Stimulated activated CD8-positive, alpha-beta memory T cell treated with anti-CD3 and anti-CD28 coated beads, Interleukin-4, amount 100 ng/mL, for 48 hours (primary cell): ENCODE data around the gene PLCB2.

Source experiments
- DNase-seq: peaks from one replicate; pipeline ENCODE4 v3.0.0-alpha.2; 2020

PLCB2 gene

DNA sequence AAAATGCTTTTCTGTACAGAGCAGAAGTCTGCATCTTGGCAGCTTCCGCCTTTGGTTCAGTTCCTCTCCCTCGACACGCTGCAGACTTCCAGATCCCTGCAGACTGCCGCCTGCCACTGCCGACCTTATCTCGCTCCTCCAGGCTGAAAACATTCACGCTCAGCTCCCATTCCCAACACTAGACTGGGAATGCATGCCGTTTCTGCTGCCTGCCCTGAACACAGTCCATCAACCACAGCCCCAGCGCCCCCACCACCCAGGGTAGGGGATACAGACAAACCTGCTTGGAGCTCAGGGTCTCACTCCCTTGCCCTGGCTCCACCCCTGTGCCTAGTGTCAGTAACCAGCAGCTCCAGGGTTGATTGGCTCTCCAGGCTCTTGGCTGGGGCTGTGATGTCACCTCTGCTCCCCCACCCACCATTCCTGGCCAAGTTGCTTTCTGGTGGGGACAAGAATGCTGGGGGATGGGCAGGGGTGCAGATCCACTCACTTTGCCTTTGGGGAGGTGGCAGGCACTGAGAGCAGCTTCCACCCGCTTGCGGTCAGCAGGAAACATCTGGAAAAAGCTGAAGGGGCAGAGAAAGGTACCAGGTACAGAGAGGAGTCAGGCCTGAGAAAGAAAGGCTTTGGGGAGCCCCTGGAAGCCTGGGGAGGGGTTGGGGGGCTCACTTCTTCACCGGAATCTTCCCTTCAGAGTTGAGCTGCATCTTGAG, 6.1 kb downstream of the PLCB2 start:
- no peak for DNase-seq

- no peak for DNase-seq
These were observed 7.0 kb downstream of the PLCB2 start for GRCh38 chr15:40300771-40301170.

DNA sequence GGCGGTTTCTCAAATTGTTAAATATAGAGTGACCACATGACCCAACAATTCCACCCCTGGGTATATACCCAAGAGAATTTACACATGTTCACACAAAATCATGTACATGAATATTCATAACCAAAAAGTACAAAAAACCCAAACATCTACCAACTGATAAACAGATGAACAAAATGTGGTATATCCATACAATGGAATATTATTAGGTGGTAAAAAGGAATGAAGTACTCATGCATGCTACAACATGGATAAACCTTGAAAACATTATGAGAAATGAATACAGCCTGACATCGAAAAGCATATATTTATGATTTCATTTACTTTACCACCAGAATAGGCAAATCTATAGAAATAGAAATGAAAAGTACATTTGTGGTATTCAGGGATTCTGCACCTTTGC, 7.4 kb downstream of the PLCB2 start:
- no peak for DNase-seq

DNA sequence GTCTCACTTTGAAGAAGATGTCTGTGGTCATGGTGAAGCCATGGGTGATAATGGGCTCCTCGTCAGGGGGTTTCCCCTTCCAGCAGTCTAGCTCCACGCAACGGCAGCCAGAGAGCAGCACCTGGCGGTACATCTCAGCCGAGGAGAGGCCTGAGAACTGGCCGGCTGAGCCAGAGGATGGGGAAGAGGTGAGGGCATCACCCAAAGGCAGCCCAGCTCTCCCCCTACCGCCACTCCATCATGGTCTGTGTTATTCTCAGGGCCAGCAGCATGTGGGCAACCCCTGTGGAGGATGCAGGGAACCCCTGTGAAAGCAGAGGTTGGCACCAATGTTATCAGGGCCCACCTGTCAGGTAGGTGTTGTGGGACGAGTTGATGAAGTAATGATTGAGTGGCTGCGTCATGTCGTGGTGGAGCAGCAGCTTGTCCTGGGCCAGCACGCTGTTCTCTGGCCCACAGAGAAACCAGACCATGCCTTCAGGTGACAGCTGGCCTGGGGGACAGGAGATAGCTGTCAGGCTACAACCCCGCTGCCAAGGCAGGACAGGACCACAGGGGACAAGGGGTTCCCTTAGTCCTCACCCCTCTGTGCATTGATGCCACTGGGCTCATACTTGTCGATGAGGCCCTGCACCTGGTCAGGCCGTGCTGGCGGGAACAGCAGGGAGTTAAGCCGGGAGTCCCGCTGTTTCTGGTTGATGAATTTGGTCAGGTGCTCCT, 9.4 kb downstream of the PLCB2 start:
- DNase-seq = no peak

DNA sequence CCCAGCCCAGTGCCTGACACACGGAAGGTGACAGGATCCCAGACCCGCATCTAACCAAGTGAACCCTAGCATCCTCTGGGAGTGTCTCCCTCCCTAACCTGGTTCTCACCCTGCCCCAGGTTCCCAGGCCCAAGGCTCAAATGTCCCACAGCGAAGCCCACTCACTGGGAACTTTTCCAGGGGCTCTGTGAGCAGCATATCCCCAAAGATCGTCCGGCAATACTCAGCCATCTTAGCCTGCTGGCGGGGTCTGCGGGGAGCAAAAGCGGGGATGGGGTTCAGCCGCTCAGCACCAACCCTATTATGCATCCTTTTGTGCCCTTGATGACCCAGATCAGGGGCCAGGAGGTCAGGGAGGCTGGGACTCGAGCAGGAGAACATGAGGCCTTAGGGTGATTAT, 10.4 kb downstream of the PLCB2 start:
- DNase-seq = no peak

DNA sequence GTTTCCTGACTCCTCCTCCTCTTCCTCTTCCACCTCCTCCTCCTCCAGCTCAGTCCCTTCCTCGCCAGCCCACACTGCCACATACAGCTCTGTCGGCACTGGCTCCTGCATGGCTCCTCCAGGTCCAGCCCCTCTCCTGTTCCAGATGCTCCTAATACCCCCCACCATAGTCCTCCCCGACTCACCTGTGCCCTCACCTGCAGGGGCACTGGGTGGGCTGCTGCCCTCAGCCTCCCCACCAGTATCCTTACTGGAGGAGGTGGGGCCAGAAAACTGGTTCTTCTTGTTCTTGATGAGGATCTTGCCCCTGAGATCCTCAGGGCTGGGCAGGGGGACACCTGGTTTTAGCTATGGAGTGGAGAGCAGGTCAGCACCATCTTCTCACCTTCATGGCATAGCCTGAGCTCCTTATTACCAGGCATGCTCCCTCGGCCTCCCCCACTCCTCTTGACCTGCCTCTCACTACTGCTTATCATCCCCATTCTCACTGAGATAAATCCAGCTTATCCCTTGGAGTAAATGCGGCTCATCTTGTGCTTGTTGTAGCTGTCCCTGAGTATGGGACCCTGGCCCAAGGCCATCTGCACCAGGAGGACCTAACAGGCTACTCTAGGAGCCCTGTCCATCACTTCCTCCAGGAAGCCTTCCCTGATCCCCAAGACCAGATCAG, 11.0 kb downstream of the PLCB2 start:
- DNase-seq = no peak

DNA sequence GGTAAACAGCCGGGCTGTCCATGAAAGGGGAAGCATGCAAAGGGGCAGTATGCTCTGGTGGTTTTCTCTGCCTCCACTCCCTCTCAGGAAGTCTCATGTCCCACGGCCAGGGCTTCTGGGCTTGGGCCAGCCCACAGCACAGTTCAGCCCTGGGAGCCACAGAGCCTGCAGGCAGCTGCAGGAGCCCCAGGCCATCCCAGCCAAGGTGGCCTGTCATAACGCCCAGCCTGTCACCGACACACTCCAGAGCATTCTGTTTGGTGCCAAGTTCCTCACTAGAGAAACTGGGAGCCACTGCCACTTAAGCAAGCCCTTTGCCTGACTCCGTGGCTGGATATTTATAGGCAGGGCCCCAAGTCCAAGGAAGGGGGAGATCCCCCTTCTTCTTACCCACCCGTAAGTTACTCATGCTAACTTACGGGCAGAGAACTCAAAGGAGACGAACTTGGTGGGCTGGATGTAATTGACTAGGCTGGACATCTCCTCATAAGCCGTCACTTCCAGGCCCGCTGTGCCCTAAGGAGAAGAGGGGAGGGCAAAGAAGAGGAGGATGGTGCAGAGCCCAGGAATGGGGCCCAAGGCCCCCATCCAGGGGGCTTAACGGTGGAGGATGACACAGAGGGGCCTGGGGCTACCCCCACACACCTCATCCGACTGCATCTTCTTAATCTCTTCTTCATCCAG, 11.7 kb downstream of the PLCB2 start:
- no peak for DNase-seq

DNA sequence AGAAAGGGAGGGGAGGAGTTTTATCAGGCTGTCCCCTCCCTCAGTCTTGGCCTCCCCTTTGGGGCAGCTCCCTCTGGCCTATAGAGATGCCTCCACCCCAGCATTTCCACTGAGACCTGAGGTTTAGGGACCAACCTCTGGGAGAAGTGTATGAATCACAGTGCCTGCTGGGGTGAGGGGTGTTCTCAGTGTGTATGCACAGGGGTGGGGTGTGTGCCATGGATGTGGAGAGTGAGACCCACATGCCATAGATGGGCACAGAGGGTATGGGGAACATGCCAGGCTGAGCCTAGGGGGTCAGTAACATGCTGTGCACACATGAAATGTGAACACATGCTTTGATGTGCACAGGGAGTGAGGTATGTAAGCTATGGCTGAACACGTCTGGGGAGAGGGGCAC, 12.4 kb downstream of the PLCB2 start:
- no peak for DNase-seq

- DNase-seq = no peak
These were observed 13.5 kb downstream of the PLCB2 start for GRCh38 chr15:40293905-40294895.

DNA sequence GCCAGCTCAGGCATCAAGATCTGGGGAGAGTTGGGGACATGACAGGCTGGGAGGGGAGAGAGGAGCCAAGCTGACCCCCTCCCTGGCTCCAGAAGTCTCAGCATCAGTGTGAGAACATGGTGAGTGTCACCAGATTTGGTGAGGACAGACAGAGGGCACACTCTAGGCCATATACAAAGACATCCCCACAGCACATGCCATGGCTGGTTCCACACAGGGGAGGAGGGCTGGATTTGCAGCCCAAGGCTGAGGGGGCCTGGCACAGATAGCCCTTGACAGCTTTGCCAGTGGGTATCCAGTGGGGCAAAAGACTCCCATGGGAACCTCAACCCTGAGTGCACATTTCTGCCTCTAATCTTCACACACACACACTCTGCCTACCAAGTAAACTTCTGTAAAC, 14.7 kb downstream of the PLCB2 start:
- no peak for DNase-seq

DNA sequence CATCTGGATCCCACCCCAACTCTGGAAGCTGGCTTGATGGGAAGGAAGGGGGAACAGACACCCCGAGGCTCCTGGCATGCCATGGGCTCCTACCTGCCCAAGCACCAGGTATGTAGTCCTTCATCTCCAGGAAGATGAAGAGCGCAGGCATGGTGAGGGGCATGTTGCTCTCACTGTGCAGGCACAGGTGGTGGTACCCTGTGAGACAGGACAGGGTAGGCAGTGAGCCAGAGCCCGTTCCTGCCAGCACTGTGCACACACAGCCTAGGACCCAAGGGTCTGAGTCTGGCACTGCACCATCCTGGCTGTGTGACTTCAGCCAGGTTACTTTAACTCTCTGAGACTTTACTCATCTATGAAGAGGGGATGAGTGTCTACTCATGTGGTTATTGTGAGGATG, 15.5 kb downstream of the PLCB2 start:
- DNase-seq = no peak

DNA sequence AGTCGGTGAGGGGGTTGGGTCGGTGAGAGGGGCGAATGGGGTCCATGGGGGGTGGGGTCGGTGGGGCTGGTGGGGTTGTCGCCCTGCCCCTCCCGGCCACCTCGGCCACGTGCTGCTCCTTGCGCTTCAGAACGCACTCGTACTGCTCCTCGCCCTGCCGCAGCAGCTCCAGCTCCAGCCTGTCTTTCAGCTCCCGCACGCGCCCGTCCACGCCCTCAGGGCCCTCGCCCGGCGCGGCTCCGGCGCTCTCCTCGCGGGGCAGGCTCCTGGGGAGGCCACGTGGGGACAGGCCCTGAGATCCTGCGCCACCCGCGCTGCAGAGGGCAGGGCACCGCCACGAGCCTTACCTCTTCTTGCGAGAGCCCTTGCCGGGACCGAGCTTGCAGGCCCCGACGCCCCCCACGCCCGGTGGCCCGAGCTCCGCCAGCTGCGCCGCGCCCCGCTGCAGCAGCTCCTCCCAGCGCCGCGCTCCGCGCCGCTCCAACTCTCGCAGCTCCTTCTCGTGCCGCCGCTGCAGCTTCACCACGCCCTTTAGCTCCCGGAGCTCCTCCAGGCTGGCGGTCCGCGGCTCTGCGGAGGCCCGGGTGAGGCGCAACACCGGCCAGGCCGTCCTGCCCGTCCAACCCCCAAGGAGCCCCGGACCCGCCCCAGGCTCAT, 16.7 kb downstream of the PLCB2 start:
- no peak for DNase-seq

DNA sequence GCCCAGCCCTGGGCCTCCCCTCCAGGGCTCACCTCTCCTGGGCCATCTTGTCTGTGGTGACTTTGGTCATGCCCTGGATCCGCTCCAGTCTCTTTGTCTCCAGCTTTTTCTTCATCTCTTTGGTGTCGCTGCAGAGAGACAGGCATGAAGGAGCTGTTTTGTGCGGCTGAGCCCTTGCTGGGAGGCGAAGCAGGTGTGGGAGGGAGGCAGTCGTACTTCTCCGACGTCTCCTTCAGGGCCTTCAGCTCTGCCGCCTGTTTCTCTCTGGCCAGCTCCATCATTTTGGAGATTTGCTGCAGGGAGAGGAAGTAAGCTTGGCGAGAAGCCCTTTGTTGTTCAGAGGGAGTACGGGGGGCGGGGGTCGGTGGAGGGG, 17.2 kb downstream of the PLCB2 start:
- DNase-seq = no peak

DNA sequence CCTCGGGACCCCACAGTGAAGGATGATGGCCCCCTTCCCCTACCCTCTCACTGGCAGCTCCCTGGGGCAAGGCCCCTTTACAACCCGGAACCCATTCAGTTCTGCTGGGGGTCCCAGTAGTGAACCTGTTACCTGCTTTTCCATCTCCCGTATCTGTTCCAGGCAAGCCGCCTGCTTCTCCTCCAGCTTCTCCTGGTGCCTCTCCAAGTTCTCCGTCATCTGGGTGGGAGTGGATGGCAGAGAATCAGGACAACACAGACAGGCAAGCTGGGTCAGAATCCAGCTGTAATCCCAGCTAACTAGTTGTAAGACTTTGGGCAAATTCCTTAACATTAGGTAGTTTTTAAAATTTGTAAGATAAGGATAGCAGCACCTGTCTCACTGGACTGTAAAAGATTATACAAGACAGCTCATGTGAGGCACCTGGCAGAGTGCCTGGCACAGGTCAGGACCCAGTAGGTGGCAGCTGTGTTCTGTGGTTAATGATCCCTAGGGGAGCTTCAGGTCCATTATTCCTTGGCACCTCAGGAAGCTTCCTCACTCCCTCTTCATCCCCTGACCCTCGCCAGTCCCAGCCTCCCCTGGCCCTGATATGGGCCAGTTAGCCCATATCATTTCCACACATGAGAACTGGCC, 18.5 kb downstream of the PLCB2 start:
- no peak for DNase-seq

GRCh38 chr15:40287968-40288367, 19.8 kb downstream of the PLCB2 start:
- DNase-seq = no peak

GRCh38 chr15:40287505-40287904, 20.2 kb downstream of the PLCB2 start:
- no peak for DNase-seq

DNA sequence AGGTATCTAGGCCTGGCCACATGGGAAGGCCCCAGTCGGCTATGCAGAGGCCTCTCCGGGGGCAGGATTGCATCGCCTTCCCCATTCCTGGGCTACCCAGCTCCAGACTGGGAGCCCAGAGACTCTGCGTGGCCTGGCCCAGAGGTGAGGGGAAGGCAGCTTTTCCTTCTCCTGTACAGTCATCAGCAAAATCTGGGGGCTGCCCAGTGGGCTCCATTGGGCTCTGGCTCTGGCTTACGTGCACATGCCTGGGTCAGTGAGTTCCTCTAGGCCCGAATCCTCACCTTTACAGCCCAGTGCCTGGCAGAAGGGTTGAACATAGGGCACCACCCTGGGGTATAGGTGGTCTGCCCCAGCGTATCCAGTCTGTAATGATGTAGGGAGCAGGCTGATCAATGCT, 20.9 kb downstream of the PLCB2 start:
- no peak for DNase-seq

DNA sequence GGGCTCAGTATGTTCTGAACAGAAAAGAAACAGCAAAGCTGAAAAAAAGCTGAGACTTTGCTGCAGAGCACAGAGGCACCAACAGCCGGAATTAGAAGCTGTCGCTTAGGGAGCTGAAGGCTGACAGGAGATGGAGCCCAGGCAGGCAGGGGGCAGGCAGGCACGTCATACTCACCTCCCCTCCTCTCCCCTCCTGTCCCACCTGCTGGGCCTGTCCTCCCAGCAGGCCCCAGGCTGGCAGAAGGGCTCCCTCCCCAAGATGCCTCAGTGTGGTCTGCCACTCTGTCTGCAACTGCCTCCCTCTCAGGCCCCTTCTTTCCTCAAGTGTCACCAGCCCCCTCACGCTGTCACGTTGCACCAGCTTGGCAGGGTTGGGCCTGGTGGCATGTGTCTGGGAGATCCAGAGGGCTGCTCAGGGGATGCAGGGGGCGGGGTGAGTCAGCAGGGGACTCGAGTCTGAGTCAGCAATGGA, 21.6 kb downstream of the PLCB2 start:
- DNase-seq = no peak

GRCh38 chr15:40285554-40286011, 22.2 kb downstream of the PLCB2 start:
- DNase-seq = no peak

DNA sequence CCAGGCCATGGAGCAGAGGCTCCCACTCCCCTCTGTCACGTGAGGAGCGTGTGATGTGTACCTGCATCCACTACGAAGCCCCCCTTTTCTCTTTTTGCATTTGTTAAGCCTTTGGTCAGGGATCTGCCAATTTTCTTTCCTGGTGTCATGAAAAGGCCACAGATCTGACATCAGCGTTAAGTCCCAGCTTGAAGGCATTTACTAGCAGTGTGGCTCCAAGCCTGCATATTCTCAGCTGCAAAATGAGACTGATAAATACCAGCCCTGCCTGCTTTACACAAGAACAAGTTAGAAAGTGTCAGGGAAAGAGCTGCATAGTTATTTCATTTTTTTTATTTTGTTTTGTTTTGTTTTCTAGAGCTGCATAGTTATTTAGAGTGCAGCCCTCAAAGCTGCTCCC, 22.6 kb downstream of the PLCB2 start:
- DNase-seq = no peak
